A673 (cell line): ENCODE measurements around the gene P4HA2.

Experiments used
- EZH2 ChIP-seq: fragments of 200-600 bp; sonication (generic); IDR thresholded peaks from 2 replicates; pipeline ENCODE4 v1.6.1; 2017; ENCODE audit warnings: borderline replicate concordance, low read depth, mild to moderate bottlenecking, mixed read lengths, antibody characterized with exemption, low read length; ENCODE audit not compliant: poor library complexity, severe bottlenecking
- TF ChIP-seq, protein P1 (sequence below): fragments of 300-800, 200-600 bp; sonication (generic); conservative IDR thresholded peaks from 2 replicates; pipeline ENCODE4 v1.5.1; 2017; ENCODE audit warnings: low read depth, mild to moderate bottlenecking, antibody characterized with exemption, low read length, moderate library complexity, mixed read lengths

GRCh38 chr5:132270706-132271105 is 43.1 kb upstream of the P4HA2 start:
- TF ChIP-seq, protein P1, sequence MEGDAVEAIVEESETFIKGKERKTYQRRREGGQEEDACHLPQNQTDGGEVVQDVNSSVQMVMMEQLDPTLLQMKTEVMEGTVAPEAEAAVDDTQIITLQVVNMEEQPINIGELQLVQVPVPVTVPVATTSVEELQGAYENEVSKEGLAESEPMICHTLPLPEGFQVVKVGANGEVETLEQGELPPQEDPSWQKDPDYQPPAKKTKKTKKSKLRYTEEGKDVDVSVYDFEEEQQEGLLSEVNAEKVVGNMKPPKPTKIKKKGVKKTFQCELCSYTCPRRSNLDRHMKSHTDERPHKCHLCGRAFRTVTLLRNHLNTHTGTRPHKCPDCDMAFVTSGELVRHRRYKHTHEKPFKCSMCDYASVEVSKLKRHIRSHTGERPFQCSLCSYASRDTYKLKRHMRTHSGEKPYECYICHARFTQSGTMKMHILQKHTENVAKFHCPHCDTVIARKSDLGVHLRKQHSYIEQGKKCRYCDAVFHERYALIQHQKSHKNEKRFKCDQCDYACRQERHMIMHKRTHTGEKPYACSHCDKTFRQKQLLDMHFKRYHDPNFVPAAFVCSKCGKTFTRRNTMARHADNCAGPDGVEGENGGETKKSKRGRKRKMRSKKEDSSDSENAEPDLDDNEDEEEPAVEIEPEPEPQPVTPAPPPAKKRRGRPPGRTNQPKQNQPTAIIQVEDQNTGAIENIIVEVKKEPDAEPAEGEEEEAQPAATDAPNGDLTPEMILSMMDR, result no peak
- no peak for TF ChIP-seq EZH2
